D721Med (cell line): Measurements from ENCODE around the gene CSNK2B.
A peak's percentile ranks its signal among the peaks of the same experiment; 100 is the strongest.

Experiments
- DNase-seq: peaks from one replicate; pipeline ENCODE4 v3.0.0; 2011; ENCODE audit warnings: low spot score; ENCODE audit not compliant: insufficient read length
- FAIRE-seq: peaks from 2 replicates; lab custom pipeline; 2011; peaks lifted over from hg19 to GRCh38; lab: Jason Lieb, UNC
- CTCF ChIP-seq: IDR thresholded peaks from 2 replicates; pipeline ENCODE4 v1.5.1; 2012; ENCODE audit warnings: mild to moderate bottlenecking, control low read depth; ENCODE audit not compliant: insufficient read depth; ENCODE audit errors: missing control alignments

CSNK2B gene

GRCh38 chr6:31657406-31658157 lies 8.3 kb upstream of the CSNK2B start:
- TF ChIP-seq CTCF: no peak
- no peak for FAIRE-seq
- DNase-seq: no peak

GRCh38 chr6:31658158-31658688 lies 7.7 kb upstream of the CSNK2B start:
- no peak for TF ChIP-seq CTCF
- FAIRE-seq (no peak), DNase-seq (no peak)

GRCh38 chr6:31658983-31659648 lies 6.8 kb upstream of the CSNK2B start:
- FAIRE-seq (no peak), DNase-seq (no peak)
- TF ChIP-seq CTCF: no peak

- TF ChIP-seq CTCF: no peak
- DNase-seq (no peak), FAIRE-seq (no peak)
Measured at GRCh38 chr6:31659649-31660380, 6.1 kb upstream of the CSNK2B start.

GRCh38 chr6:31660381-31661261 lies 5.3 kb upstream of the CSNK2B start, which contains the start of gene C6orf47:
Gene C6orf47, minus strand, starts transcription at chr6:31660778. Its CDS starts 831 bp downstream, at chr6:31659947.
- FAIRE-seq: no peak

More at GRCh38 chr6:31660381-31661261, 5.3 kb upstream of the CSNK2B start, which contains the start of gene C6orf47:
- peak; percentile 86 for DNase-seq
- no peak for TF ChIP-seq CTCF
